ENCODE results near the gene GALNT16.

DNA sequence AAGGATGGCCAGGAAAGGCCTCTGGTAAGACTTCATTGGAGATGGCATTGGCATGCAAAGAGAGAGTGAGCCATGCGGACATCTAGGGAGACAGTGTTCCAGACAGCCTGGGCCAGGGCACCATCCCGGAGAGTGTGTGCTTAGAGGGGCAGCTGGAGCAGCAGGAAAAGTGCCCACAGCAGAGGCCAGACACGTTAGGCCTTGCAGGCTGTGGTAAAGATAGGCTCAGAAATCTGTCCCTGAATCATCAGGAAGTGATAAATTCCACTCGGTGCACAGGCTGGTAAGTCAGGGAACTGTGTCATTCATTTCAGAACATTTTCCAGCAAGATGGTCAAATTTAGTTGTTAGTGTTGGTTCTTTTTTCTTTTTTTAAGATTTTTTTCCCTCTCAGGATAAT is 8.8 kb downstream of the GALNT16 start:
- no peak for TF ChIP-seq POLR2AphosphoS5 (IDR thresholded peaks at IDR 0.05)
- no peak for TF ChIP-seq EP300 (IDR thresholded peaks at IDR 0.05)
- TF ChIP-seq, protein P1, sequence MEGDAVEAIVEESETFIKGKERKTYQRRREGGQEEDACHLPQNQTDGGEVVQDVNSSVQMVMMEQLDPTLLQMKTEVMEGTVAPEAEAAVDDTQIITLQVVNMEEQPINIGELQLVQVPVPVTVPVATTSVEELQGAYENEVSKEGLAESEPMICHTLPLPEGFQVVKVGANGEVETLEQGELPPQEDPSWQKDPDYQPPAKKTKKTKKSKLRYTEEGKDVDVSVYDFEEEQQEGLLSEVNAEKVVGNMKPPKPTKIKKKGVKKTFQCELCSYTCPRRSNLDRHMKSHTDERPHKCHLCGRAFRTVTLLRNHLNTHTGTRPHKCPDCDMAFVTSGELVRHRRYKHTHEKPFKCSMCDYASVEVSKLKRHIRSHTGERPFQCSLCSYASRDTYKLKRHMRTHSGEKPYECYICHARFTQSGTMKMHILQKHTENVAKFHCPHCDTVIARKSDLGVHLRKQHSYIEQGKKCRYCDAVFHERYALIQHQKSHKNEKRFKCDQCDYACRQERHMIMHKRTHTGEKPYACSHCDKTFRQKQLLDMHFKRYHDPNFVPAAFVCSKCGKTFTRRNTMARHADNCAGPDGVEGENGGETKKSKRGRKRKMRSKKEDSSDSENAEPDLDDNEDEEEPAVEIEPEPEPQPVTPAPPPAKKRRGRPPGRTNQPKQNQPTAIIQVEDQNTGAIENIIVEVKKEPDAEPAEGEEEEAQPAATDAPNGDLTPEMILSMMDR (IDR thresholded peaks at IDR 0.05) = no peak
- TF ChIP-seq POLR2A (IDR thresholded peaks at IDR 0.05; ENCODE audit: low read depth) = no peak

All from esophagus muscularis mucosa (tissue), 4 donors.